ENCODE results near the gene SLC2A9. TPM values are rescaled to one million over a fixed set of nuclear protein-coding genes. Genes with fewer than 3 reads are reported as not detected.

SLC2A9 gene
- total and polyA plus RNA-seq, 2 of the 8 experiments (the other 6 are each of a cell fraction or from before 2014, with no cell fraction given) = 0.20 to 0.26 TPM

DNA sequence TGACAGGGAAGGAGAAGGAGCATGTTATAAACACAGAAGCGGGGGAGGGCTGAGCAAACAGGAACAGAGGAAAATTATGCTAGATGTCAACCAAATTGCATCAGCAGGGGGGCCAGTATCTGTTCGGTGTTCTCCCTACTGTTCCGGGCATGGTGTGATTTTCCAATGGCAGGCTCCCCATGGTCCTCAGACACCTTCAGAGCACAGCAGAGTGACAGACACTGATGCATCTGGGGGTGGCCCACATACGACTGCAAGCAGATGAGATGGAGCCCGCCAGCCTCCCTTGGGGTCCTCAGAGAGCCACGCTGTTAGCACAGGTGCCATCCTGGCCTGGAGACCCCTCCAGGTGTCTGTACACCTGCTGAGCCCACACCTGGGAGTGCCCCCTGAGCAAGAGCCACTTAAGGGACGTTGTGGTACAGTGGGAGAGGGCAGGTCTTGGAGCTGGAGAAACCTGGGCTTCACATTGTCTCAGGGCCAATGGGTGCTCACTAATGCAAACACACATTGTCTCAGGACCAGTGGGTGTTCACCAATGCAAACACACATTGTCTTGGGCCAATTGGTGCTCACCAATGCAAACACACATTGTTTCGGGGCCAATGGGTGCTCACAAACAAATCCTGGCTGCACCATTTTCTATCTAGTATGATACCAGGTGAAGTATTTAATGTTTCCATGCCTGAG is 95.4 kb downstream of the SLC2A9 start:
- Histone ChIP-seq H3K4me3 (ENCODE audit: extremely low read depth in 1 of 4, insufficient read depth in 2 of 4, low read depth in 3 of 4, low read length in 4 of 4) (no peak overlapping the region), H3K9me3 (ENCODE audit: insufficient read depth in 2 of 2, low read depth in 1 of 2, low read length in 1 of 2) (no peaks in the 10 kb centered on the region), H3K79me1 (ENCODE audit: low read depth, low read length) (no peaks in the 10 kb centered on the region), H4K5ac (ENCODE audit: insufficient read length, low read depth, low read length) (no peak overlapping the region), H2AFZ (ENCODE audit: low read length) (no peak overlapping the region; the same call in 1 of the 2 replicates), H3K27me3 (replicated peaks in 1 of 4; ENCODE audit: control insufficient read depth in 3 of 4, extremely low read depth in 1 of 4, insufficient read depth in 3 of 4, low read length in 3 of 4) (0 out of 7 replicates have a peak, but pooled peaks cover 0 to 2% (median 0%) of the 10 kb centered on the region in 4 experiments), H3K56ac (replicated peaks; ENCODE audit: insufficient read length, low read depth, low read length) (no peak overlapping the region), H4K91ac (replicated peaks; ENCODE audit: insufficient read length, low read length) (no peak overlapping the region), H3K14ac (ENCODE audit: insufficient read length) (no peak overlapping the region), H2BK12ac (ENCODE audit: low read depth, low read length) (no peak overlapping the region), H3K4ac (replicated peaks; ENCODE audit: insufficient read length, low read depth, low read length) (no peak overlapping the region), H3K4me2 (ENCODE audit: insufficient read depth in 1 of 2, low read depth in 2 of 2, low read length in 2 of 2) (no peak overlapping the region), H3K4me1 (replicated peaks in 1 of 4; ENCODE audit: control insufficient read depth in 3 of 4, insufficient read depth in 4 of 4, low read length in 3 of 4) (peaks cover 0 to 7% (median 2%) of the 10 kb centered on the region in 4 experiments; a peak in 3 of 7 replicates), H3K27ac (ENCODE audit: low read depth, low read length) (no peak overlapping the region), H3K79me2 (ENCODE audit: control insufficient read depth in 1 of 2, insufficient read depth in 2 of 2, low read length in 2 of 2) (no peaks in the 10 kb centered on the region), H4K8ac (ENCODE audit: extremely low read depth, insufficient read depth, low read length) (no peak overlapping the region; the same call in 1 of the 2 replicates), H3K18ac (ENCODE audit: extremely low read depth, low read length) (no peak overlapping the region), H3K23ac (ENCODE audit: insufficient read length) (no peak overlapping the region), H2BK15ac (ENCODE audit: low read length) (no peak overlapping the region), H3K36me3 (ENCODE audit: control insufficient read depth in 2 of 4, insufficient read depth in 4 of 4, low read length in 3 of 4) (no peaks in the 10 kb centered on the region), H3K23me2 (ENCODE audit: low read depth, low read length) (no peaks in the 10 kb centered on the region), H2BK120ac (replicated peaks; ENCODE audit: low read depth, low read length) (no peak overlapping the region), H2BK5ac (ENCODE audit: low read depth, low read length) (no peak overlapping the region), H2BK20ac (ENCODE audit: low read length) (no peak overlapping the region), H2AK5ac (ENCODE audit: low read depth, low read length) (no peak overlapping the region), H4K20me1 (replicated peaks in 1 of 2; ENCODE audit: control insufficient read depth in 1 of 2, insufficient read depth in 2 of 2, low read length in 2 of 2) (no peaks in the 10 kb centered on the region), H3K9ac (replicated peaks in 1 of 4; ENCODE audit: extremely low read depth in 1 of 4, low read depth in 3 of 4, low read length in 3 of 4) (no peak overlapping the region)
- CTCF ChIA-PET (ENCODE audit: partially characterized antibody) = interaction anchor here (10.2 kb wide), 1 partner anchor 90 kb away, joined by 60 read pairs; no protein-coding TSS in a partner anchor
- TF ChIP-seq GABPA (IDR thresholded peaks at IDR 0.05; ENCODE audit: borderline replicate concordance, insufficient read depth, low read length) (no peak), NANOG (IDR thresholded peaks at IDR 0.05; ENCODE audit: insufficient read depth, low read depth, low read length, poor library complexity, severe bottlenecking) (no peak), SP4 (IDR thresholded peaks at IDR 0.05; ENCODE audit: low read length) (no peak), SAP30 (IDR thresholded peaks at IDR 0.05; ENCODE audit: insufficient read depth, insufficient replicate concordance, low read length) (no peak), TAF7 (optimal IDR thresholded peaks at IDR 0.05; ENCODE audit: borderline replicate concordance, low read depth, low read length) (no peak), BRCA1 (IDR thresholded peaks at IDR 0.05; ENCODE audit: low read depth, low read length) (no peak), KDM1A (IDR thresholded peaks at IDR 0.05; ENCODE audit: borderline replicate concordance, low read length) (no peak), RNF2 (IDR thresholded peaks at IDR 0.05; ENCODE audit: borderline replicate concordance, low read depth, low read length, missing control alignments, poor library complexity, severe bottlenecking) (no peak), CHD2 (IDR thresholded peaks at IDR 0.05; ENCODE audit: low read length) (no peak), CTBP2 (IDR thresholded peaks at IDR 0.05; ENCODE audit: borderline replicate concordance, insufficient read depth, insufficient read length, low read length) (no peak)
- FAIRE-seq = no peak
- POLR2A ChIA-PET (ENCODE audit: partially characterized antibody) = no interaction called here
- WGBS, 2 experiments (ENCODE audit: extremely low coverage in 1 of 2, insufficient coverage in 1 of 2, insufficient read length in 1 of 2, insufficient replicate concordance in 2 of 2, low coverage in 1 of 2, low lambda C conversion rate in 2 of 2, missing lambda C conversion rate in 1 of 2) = 93% methylated on average over 8 of the region's 8 CpGs; no CpG with 5 or more reads in 1 of the 2 experiments
- no peak for DNase-seq (ENCODE audit: low read depth in 1 of 2, low spot score in 2 of 2)
